Measurements from ENCODE around the gene WDFY4.

The WDFY4 gene

GRCh38 chr10:48799341-48800006 is 114.8 kb downstream of the WDFY4 start:
- no peak for DNase-seq

- no peak for DNase-seq
Observed at GRCh38 chr10:48800007-48800675, 115.5 kb downstream of the WDFY4 start.

DNA sequence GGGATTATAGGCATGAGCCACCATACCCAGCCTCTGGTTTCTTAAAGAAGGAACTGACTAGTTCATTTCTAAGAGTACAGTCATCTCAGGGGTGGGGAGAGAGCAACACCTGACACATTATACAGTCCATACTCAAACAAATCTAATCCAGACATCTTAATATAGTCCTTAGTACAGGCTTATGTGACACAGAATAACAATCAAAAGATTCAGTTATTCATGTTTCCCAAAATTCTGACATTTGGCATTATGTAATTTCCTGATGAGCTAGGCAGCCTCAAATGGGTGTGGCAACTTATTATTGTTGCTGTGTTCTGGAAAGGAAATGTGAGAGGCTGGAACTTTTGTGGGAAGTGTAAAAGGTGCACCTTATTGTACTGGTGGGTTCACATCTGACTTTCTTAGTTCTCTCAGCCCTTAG is 116.3 kb downstream of the WDFY4 start:
- DNase-seq: no peak

- no peak for DNase-seq
Observed at GRCh38 chr10:48802611-48803071, 118.0 kb downstream of the WDFY4 start.

DNA sequence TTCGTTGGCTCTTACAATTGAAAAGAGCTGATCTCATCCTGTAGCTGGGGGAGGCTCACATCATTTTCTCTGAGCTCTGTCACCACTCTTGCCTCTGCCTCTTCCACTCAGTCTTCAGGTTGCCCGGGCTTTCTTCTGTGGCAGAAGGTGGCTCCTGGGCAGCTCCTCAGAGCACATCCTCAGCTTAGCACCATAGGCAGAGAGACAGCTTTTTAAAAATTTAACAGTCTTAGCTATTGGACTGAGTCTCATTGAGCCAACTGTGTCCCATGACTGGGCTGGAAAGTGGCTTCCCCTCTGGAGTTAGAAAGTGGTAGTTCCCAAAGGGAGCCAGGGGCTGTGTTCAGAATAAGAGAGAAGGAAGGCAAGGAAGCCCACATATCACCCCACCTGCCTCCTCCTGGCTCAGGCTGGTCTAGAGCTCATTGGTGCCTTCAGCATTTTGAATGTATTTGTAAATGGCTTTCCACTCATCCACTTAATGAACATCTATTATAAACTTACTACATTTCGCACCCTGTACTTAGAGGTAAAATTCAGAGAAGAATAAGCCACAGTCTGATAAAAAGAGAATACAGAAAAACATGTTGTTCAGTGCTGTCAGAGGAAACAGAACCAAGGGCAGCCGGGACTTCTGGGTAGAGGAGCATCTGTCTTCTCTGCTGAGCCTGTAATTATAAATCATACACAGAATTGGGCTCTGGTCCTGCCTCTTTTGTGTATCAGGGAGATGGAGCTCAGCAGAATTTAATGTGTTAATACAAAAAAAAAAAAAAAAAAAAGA is 119.3 kb downstream of the WDFY4 start:
- DNase-seq: no peak

- no peak for DNase-seq
Observed at GRCh38 chr10:48804740-48805182, 120.1 kb downstream of the WDFY4 start.

DNA sequence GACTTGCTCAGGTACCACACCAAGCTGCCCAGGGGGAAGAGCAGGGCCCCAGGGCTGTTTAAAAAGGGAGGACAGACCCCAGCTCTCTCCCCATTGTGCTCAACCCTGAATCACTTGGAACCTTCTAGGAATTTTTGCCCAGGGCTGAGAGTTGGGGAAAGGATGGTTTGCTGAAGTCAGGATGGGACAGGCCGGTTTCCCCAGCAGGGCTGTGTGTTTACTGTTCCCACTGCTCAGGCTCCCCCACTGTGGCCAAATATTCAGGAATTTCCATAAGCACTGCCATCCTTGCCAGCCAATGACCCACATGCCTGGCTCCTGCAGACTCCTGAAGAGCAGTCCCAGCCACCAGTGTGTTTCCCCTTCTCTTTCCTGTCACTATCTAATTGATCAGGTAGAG is 120.7 kb downstream of the WDFY4 start:
- no peak for DNase-seq

DNA sequence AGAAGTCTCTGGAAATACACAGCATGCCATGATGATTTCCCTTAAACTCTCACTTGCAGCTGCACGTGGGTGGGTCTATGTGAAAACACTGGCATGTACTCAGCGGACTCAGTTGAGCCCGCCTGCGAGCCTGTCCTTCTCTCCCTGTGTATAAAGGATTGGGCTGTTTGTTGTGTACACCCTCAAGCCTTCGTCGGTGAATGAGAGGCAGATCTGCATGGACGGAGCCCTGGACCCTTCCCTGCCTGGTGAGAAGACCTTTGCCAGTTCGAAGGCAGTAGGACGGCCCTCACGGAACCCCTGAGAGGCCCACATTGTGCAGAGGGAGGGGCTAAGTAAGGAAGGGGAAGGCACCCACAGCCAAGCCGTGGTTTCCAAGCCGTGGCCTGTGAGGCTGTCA is 121.2 kb downstream of the WDFY4 start:
- no peak for DNase-seq

DNA sequence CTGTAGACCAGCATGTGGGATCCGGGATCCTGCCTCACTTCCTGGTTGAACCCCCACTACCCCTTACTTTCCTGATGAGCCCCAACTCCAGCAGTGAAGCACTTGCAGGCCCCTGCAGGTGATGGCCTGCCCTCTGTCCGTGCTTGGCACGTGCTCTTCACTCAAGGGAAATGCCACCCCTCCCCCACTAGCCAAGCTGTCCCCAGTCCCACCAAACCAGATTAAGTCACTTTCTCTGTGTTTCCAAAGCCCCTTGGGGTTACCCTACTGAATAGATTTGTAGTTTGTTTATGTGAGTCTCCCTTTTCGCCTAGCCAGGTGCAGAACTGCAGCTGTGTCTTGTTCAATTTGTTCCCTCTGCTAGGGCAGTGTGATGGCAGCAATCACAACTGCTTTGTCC is 121.7 kb downstream of the WDFY4 start:
- DNase-seq: no peak

DNA sequence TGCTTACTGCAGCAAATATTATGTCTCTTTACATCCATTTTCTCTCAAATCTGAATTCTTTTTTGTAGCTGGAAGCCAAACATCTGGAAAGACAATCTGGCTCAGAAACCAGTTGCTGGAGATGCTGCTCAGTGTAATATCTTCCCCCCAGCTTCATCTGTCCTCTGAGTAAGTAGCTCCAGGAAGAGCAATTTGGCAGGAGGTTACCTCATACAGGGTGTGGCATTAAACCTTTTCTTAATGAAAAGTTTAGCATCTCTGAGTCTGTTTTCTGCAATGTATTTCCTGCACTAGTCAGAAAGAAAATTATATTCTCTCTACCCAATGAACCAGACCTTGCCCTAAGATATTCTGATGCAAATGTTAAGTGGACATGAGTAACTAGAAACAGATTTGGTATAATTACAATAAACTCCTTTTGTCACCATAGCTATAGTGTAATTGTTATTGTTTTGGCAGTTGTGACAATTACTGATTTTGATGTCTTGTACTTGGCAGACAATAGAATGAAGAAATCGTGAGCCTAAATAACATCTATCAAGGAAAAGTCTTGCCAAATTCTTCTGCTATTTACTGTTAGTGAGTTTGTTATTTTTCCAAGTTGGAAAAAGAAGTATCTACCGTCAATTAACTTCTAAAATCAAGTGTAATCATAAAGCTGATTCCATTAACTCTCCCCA is 123.3 kb downstream of the WDFY4 start:
- DNase-seq: no peak

DNA sequence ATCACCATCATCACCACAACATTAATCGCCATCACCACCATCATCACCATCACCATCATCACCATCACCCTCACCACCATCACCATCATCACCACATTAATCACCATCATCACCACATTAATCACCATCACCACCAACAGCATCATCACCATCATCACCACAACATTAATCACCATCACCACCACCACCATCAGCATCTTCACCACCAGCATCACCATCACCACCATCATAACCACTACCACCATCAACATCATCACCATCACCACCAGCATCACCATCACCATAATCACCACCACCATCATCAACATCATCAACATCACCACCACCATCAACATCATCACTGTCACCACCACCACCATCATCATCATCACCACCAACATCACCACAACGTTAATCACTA is 124.6 kb downstream of the WDFY4 start:
- no peak for DNase-seq

DNA sequence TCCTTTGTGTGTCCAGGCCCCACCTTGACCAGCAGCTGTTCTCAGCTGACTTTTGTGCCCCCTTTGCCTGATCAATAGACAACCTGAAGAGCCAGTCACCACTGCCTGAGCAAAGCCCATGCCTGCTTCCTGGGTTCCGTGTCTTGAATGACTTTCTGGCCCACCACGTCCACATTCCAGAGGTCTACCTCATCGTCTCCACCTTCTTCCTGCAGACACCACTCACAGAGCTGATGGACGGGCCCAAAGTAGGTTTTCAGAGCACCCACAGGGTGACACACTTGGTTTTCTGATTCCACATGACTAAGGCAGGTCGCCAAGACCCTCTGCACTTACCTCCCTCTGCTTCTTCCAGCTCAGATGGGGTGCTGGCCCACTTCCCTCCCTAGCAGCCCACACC is 126.8 kb downstream of the WDFY4 start:
- DNase-seq: no peak

DNA sequence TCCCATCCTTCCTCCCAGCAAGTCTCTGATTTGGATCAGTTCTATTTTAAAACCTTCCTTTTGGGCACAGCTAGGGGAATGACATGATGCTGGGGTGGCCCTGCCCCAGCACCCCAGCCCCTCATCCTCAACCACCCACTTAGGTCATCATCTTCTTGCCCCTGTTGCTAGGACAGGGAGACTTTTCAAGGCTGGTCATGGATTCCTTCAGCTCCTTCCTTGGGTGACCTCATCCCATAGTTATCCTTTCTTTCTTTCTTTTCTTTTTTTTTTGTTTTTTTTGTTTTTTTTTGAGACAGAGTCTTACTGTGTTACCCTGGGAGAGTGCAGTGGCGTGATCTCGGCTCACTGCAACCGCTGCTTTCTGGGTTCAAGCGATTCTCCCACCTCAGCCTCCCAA is 127.2 kb downstream of the WDFY4 start:
- DNase-seq: no peak

DNA sequence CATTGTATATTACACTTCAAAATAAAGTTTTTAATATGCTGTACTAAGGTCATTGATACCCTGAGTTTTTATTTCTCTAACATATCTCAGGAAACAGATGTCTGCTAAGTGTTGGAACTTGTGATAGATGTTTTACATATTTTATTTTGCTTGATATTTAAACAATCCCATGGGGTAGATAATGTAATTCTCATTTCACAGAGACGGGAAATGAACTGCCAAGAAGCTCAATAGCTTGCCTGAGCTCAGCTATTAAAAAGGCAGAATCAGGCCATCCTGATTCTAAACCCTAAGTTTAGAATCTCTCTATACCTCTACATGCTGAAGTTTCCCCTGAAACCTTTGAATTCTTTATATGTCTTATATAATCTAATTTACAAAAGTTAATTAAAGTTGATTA is 128.6 kb downstream of the WDFY4 start:
- DNase-seq: no peak

GRCh38 chr10:48813825-48814224 is 129.2 kb downstream of the WDFY4 start:
- no peak for DNase-seq

DNA sequence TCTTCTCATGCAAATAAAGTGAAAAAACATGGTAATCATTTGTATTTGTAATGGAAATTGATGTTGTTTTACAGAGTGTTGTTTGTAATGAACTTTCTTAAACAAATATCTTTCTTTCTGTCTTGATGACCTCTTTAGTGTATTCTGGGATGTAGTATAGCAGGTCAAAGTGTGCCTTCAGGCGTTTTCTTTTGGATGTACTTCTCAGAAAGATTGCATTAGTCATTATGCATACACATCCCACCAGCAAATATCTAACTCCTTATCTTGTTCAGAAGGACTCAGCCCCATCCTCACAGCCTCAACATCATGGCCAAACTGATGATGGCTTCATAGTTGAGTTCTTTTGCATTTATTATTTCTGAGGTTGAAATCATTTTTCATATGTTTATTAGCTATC is 130.3 kb downstream of the WDFY4 start:
- DNase-seq: no peak

- no peak for DNase-seq
Observed at GRCh38 chr10:48817141-48817540, 132.5 kb downstream of the WDFY4 start.

DNA sequence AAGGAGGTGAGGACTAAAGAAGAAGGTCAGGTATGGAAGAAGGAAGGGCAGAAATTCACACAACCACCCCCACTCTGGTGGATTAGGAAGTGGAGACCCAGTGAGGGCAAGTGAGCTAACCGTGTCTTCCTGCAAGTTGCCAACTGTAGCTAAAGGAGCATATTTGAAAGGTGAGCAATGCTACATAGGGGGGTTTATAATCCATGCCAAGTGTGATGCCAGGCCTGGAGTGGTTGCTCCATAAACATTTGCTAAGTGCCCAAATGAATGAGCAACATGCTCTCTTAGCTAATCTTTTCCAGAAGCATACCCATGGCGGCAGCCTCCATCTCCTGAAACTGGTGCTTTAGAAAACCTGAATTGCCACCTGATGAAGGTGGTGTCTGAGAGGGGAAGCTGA is 133.4 kb downstream of the WDFY4 start:
- no peak for DNase-seq

DNA sequence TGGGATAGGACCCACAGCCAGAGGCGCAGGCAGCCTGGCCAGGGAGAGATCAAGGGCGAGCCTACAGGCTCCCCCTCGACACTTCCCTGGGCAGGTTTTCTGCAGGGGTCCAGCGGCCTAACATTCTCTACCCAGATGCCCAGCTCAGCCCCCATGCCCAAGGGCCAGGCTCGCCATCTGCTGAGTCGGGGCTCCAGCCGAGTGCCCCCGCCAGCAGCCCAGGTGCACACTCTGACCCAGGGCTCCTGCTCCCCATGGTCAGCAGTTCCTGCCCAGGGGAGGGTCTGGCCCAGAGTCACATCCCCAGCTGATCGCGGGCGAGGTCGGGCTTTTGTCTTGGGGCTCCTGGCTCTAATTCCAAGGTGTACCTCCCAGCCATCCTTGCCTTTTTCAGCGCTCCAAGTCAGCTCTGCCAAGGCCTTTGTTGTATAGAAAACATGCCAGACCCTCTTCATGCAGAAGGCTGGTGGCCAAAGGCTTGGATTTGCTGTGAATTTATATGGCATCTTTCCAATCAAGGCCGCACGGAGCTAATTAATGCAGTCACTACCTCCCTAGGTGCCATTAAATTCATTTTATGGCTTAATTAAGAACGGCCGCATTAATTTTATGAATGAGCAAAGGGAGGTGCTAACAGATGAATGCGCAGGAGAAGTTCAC is 134.3 kb downstream of the WDFY4 start:
- DNase-seq: no peak

- DNase-seq: no peak
Observed at GRCh38 chr10:48819783-48820182, 135.1 kb downstream of the WDFY4 start.

GRCh38 chr10:48820231-48820630 is 135.6 kb downstream of the WDFY4 start:
- DNase-seq: no peak

DNA sequence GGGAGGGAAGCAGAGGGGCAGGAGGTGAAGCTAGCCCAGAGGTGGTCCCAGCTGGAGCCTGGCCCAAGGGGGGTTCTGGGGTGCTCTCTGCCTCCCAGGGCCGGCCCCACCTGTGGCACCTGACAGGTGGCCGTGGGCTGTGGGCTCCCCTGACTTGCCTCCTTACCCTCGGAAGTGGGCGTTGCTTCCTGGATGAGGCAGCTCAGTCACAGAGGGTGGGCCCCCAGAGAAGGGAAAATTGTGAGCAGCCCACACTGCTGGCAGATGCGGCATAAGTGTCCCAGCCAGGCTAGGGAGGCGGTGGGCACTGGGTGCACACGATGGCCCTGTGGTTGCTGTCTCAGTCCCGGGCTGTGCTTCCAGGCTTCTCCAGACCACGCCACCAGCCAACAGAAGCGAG is 136.0 kb downstream of the WDFY4 start:
- DNase-seq: no peak

- no peak for DNase-seq
Observed at GRCh38 chr10:48821111-48821510, 136.4 kb downstream of the WDFY4 start.

All from effector CD4-positive, alpha-beta T cell (primary cell).